ENCODE data around the gene FAS.
"Not testable (repeated sequence)": the region's sequence is repeated elsewhere in the genome, so short reads cannot be mapped to it uniquely, and the experiment has no call there.

The FAS gene

GRCh38 chr10:88994019-88994418 lies 3.4 kb downstream of the FAS start:
- no peak for DNase-seq

- DNase-seq = no peak
These were observed 4.7 kb downstream of the FAS start for GRCh38 chr10:88995156-88995876.

- DNase-seq = no peak
These were observed 6.3 kb downstream of the FAS start for GRCh38 chr10:88996927-88997326.

- no peak for DNase-seq
These were observed 9.0 kb downstream of the FAS start for GRCh38 chr10:88999625-89000024.

- DNase-seq = no peak
These were observed 10.6 kb downstream of the FAS start for GRCh38 chr10:89001024-89001728.

GRCh38 chr10:89001729-89002072 lies 11.1 kb downstream of the FAS start:
- DNase-seq = no peak

- DNase-seq = no peak
These were observed 11.8 kb downstream of the FAS start for GRCh38 chr10:89002226-89002978.

GRCh38 chr10:89003344-89003743 lies 12.7 kb downstream of the FAS start:
- no peak for DNase-seq

GRCh38 chr10:89007129-89007893 lies 16.7 kb downstream of the FAS start:
- DNase-seq = no peak

GRCh38 chr10:89018700-89019346 lies 28.2 kb downstream of the FAS start:
- not testable (repeated sequence) for DNase-seq

- DNase-seq = no peak
These were observed 29.1 kb downstream of the FAS start for GRCh38 chr10:89019569-89020327.

- not testable (repeated sequence) for DNase-seq
These were observed 30.9 kb downstream of the FAS start for GRCh38 chr10:89021526-89021925.

- no peak for DNase-seq
These were observed 32.1 kb downstream of the FAS start for GRCh38 chr10:89022734-89023133.

GRCh38 chr10:89025453-89025852 lies 34.9 kb downstream of the FAS start:
- DNase-seq = no peak

- DNase-seq = no peak
These were observed 38.6 kb downstream of the FAS start for GRCh38 chr10:89029181-89029580.

GRCh38 chr10:89029785-89030437 lies 39.3 kb downstream of the FAS start:
- DNase-seq = peak; percentile 10

GRCh38 chr10:89030791-89031190 lies 40.2 kb downstream of the FAS start:
- no peak for DNase-seq

- no peak for DNase-seq
These were observed 41.7 kb downstream of the FAS start for GRCh38 chr10:89032141-89032891.

- DNase-seq = no peak
These were observed 44.9 kb downstream of the FAS start for GRCh38 chr10:89035461-89035860.

- DNase-seq = no peak
These were observed 46.5 kb downstream of the FAS start for GRCh38 chr10:89037096-89037495.

GRCh38 chr10:89042562-89042961 lies 52.0 kb downstream of the FAS start:
- DNase-seq = no peak
